Lower leg skin (tissue), 3 donors: ENCODE results near the gene LDHA.

Experiments
- CTCF ChIP-seq, 3 donors: fragments of 450-650 bp; IDR thresholded peaks; one replicate each; pipeline ENCODE4 v1.5.1; 2016; ENCODE audit warnings: antibody characterized with exemption in 3 of 3, mild to moderate bottlenecking in 3 of 3, moderate library complexity in 2 of 3
- POLR2A ChIP-seq, 2 donors: fragments of 450-650 bp; IDR thresholded peaks; one replicate each; pipeline ENCODE4 v1.6.1; 2016 to 2017; ENCODE audit warnings: antibody characterized with exemption in 2 of 2, mild to moderate bottlenecking in 1 of 2, moderate library complexity in 1 of 2

GRCh38 chr11:18452927-18453326 lies 58.6 kb downstream of the LDHA start:
- no peak for TF ChIP-seq CTCF (IDR thresholded peaks at IDR 0.05)
- no peak for TF ChIP-seq POLR2A (IDR thresholded peaks at IDR 0.05)
